ENCODE results near the gene IRS2.

DNA sequence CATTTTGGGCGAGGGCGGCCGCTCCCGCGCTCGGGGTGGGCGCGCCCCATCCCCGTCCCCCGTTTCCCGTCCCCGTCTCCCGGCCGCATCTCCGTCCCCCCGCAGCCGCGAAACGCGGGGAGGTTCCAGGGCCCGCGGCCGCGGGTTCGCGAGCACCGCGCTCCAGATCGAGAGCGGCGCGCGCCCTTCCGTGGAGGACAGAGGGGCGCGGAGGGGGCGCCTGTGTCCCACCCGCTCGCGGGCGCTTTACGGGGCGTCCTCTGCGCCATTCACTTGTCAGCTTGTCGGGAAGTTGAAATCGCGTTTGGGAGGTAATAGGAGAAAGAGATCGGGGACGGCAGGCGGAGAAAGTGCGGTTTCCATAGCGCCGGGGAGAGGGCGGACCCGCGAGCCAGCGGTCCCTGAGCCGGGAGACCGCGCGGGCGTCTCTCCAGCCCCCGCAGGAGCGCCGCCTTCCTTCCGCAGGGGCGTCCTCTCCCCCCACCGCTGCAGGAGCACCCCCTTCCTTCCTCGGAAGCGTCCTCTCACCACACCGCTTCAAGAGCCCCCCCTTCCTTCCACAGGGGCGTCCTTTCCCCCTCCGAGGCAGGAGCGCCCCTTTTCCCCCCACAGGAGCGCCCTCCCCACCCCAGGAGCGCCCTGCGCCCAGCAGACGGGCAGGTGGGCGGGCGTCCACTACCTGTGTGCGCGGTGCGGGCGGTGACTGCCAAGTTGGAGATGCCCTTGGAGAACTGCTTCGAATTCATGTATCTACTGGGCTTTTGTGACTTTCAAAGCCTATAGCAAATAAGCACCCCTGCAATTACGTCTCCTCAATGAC lies 962 bp upstream of the IRS2 start:
- TF ChIP-seq, protein P1, sequence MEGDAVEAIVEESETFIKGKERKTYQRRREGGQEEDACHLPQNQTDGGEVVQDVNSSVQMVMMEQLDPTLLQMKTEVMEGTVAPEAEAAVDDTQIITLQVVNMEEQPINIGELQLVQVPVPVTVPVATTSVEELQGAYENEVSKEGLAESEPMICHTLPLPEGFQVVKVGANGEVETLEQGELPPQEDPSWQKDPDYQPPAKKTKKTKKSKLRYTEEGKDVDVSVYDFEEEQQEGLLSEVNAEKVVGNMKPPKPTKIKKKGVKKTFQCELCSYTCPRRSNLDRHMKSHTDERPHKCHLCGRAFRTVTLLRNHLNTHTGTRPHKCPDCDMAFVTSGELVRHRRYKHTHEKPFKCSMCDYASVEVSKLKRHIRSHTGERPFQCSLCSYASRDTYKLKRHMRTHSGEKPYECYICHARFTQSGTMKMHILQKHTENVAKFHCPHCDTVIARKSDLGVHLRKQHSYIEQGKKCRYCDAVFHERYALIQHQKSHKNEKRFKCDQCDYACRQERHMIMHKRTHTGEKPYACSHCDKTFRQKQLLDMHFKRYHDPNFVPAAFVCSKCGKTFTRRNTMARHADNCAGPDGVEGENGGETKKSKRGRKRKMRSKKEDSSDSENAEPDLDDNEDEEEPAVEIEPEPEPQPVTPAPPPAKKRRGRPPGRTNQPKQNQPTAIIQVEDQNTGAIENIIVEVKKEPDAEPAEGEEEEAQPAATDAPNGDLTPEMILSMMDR (IDR thresholded peaks at IDR 0.05; ENCODE audit: extremely low read depth in 1 of 2, insufficient read depth in 1 of 2, low read depth in 1 of 2, low read length in 2 of 2) = no peak
- TF ChIP-seq POLR2AphosphoS5 (IDR thresholded peaks at IDR 0.05; ENCODE audit: insufficient read depth, low read depth, low read length) = no peak
- TF ChIP-seq POLR2A (IDR thresholded peaks at IDR 0.05; ENCODE audit: low read depth, low read length) = no peak
- no peak for TF ChIP-seq FOS (IDR thresholded peaks at IDR 0.05; ENCODE audit: borderline replicate concordance, insufficient read depth, low read length)
- peak; percentile 72 for TF ChIP-seq EZH2 (IDR thresholded peaks at IDR 0.05; ENCODE audit: borderline replicate concordance, low read depth, low read length, severe bottlenecking)
